GM10847 (cell line): ENCODE measurements around the gene FBXL14.

Source experiments
- POLR2A ChIP-seq: IDR thresholded peaks from 2 replicates; pipeline ENCODE4 v1.6.1; 2011; ENCODE audit not compliant: insufficient read length; ENCODE audit errors: extremely low read depth

The FBXL14 gene

GRCh38 chr12:1630133-1630826 lies 35.9 kb upstream of the FBXL14 start:
- no peak for TF ChIP-seq POLR2A

- TF ChIP-seq POLR2A, result no peak
Observed at GRCh38 chr12:1629338-1630132, 35.2 kb upstream of the FBXL14 start.

GRCh38 chr12:1628666-1629337 lies 34.4 kb upstream of the FBXL14 start, which contains the start of gene WNT5B:
Gene WNT5B, plus strand, starts transcription at chr12:1629231. Its CDS starts 2,124 bp downstream, at chr12:1631355.
- no peak for TF ChIP-seq POLR2A

GRCh38 chr12:1622406-1622805 lies 28.0 kb upstream of the FBXL14 start:
- TF ChIP-seq POLR2A, result no peak

GRCh38 chr12:1620092-1620491 lies 25.7 kb upstream of the FBXL14 start:
- no peak for TF ChIP-seq POLR2A

- no peak for TF ChIP-seq POLR2A
Observed at GRCh38 chr12:1619587-1619986, 25.2 kb upstream of the FBXL14 start.

GRCh38 chr12:1619159-1619558 lies 24.8 kb upstream of the FBXL14 start:
- no peak for TF ChIP-seq POLR2A

- TF ChIP-seq POLR2A, result no peak
Observed at GRCh38 chr12:1618489-1618888, 24.1 kb upstream of the FBXL14 start.

GRCh38 chr12:1616233-1617066 lies 22.1 kb upstream of the FBXL14 start:
- TF ChIP-seq POLR2A, result no peak

- no peak for TF ChIP-seq POLR2A
Observed at GRCh38 chr12:1614360-1614759, 20.0 kb upstream of the FBXL14 start.

GRCh38 chr12:1613860-1614259 lies 19.5 kb upstream of the FBXL14 start:
- no peak for TF ChIP-seq POLR2A

- no peak for TF ChIP-seq POLR2A
Observed at GRCh38 chr12:1611803-1612572, 17.6 kb upstream of the FBXL14 start.

GRCh38 chr12:1610072-1610643 lies 15.8 kb upstream of the FBXL14 start:
- TF ChIP-seq POLR2A, result no peak

- no peak for TF ChIP-seq POLR2A
Observed at GRCh38 chr12:1608713-1609119, 14.3 kb upstream of the FBXL14 start.
